Measurements from ENCODE around the gene WNT1. TPM values are rescaled to one million over a fixed set of nuclear protein-coding genes. Genes with fewer than 3 reads are reported as not detected.

The WNT1 gene
- total RNA-seq, 1 donor from 2014 or later = not detected

DNA sequence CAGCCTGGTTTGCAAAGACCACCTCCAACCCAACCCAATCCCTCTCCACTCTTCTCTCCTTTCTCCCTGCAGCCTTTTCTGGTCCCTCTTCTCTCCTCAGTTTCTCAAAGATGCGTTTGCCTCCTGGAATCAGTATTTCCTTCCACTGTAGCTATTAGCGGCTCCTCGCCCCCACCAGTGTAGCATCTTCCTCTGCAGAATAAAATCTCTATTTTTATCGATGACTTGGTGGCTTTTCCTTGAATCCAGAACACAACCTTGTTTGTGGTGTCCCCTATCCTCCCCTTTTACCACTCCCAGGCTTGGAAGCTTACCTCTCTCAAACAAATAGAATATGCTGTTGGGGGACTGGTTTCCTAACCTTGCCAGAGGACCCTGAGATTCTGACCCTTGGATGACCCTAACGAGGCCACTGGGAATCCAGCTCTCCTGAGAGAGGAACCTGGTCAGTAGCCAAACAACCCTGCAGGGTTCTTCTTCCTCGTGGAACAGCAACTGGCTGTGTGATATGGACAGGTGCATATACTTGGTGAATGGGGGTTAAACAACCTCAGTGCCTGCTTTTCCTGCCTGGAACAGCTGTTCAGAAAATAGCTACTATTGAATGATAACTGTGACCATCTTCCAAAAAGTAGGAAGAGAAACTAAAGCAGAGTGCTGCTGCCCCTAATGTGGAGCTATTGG lies 4.4 kb downstream of the WNT1 start:
- Mint-ChIP-seq H3K9me3 (ENCODE audit: unreplicated experiment) (no peaks in the 10 kb centered on the region), H3K27ac (ENCODE audit: unreplicated experiment) (no peak overlapping the region), H3K4me1 (ENCODE audit: unreplicated experiment) (peaks cover 50% of the 10 kb centered on the region), H3K36me3 (ENCODE audit: unreplicated experiment) (peaks cover 1% of the 10 kb centered on the region), H3K4me3 (ENCODE audit: unreplicated experiment) (peak overlapping the region; percentile 46), H3K27me3 (ENCODE audit: unreplicated experiment) (peaks cover 90% of the 10 kb centered on the region)
- no peak for DNase-seq (ENCODE audit: extremely low spot score, unreplicated experiment)
- TF ChIP-seq, protein P1, sequence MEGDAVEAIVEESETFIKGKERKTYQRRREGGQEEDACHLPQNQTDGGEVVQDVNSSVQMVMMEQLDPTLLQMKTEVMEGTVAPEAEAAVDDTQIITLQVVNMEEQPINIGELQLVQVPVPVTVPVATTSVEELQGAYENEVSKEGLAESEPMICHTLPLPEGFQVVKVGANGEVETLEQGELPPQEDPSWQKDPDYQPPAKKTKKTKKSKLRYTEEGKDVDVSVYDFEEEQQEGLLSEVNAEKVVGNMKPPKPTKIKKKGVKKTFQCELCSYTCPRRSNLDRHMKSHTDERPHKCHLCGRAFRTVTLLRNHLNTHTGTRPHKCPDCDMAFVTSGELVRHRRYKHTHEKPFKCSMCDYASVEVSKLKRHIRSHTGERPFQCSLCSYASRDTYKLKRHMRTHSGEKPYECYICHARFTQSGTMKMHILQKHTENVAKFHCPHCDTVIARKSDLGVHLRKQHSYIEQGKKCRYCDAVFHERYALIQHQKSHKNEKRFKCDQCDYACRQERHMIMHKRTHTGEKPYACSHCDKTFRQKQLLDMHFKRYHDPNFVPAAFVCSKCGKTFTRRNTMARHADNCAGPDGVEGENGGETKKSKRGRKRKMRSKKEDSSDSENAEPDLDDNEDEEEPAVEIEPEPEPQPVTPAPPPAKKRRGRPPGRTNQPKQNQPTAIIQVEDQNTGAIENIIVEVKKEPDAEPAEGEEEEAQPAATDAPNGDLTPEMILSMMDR (IDR thresholded peaks at IDR 0.05) = no peak

DNA sequence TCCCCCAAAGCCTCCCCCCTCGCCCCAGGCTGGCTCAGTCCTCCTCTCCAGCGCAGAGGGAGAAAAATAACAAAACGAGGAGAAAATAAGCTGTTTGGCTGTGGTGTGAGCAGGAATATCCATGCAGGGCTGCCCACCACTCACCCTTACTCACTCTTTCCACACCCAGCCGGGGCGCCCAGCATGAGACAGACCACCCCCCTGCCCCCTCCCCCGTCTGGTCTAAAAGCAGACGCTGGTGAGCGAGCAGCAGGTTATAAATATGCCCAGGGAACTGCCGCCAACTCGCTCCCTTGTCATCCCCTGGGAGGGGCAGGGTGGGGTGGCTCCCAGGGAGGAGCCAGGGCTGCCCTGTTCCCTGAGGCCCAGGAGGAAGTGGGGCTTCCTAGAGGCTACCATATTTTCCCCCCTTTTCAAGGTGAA lies 7.4 kb downstream of the WNT1 start:
- TF ChIP-seq, protein P1 (IDR thresholded peaks at IDR 0.05) = no peak
- peaks cover 87% of the 10 kb centered on the region for H3K27me3 Mint-ChIP-seq (ENCODE audit: unreplicated experiment)
- no peak overlapping the region for H3K4me3 Mint-ChIP-seq (ENCODE audit: unreplicated experiment)
- DNase-seq (ENCODE audit: extremely low spot score, unreplicated experiment) = no peak
- H3K27ac Mint-ChIP-seq (ENCODE audit: unreplicated experiment) = no peak overlapping the region
- H3K36me3 Mint-ChIP-seq (ENCODE audit: unreplicated experiment) = peaks cover 1% of the 10 kb centered on the region
- peaks cover 25% of the 10 kb centered on the region for H3K4me1 Mint-ChIP-seq (ENCODE audit: unreplicated experiment)
- no peaks in the 10 kb centered on the region for H3K9me3 Mint-ChIP-seq (ENCODE audit: unreplicated experiment)

DNA sequence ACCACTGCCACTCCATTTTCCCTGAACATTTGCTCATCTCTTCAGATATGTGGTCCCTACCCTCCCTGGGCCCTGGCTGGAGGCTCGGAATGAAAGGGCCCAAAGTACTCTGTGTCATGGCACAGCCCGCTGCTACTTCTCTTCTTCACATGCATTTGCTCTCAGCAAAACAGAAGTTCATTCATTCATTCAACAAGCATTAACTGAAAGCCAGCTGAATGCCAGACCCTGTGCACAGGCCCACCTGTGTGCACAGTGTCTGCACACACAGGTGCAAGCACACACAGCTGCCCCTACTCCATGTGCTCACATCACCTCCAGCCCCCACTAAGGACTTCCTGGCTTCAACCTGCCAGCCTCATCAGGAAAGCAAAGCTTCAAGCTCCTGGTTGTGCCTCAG lies 7.8 kb downstream of the WNT1 start:
- TF ChIP-seq, protein P1 (IDR thresholded peaks at IDR 0.05) = no peak
- Mint-ChIP-seq H3K27ac (ENCODE audit: unreplicated experiment) (no peak overlapping the region), H3K4me1 (ENCODE audit: unreplicated experiment) (peaks cover 22% of the 10 kb centered on the region), H3K36me3 (ENCODE audit: unreplicated experiment) (peaks cover 1% of the 10 kb centered on the region), H3K27me3 (ENCODE audit: unreplicated experiment) (peaks cover 87% of the 10 kb centered on the region), H3K9me3 (ENCODE audit: unreplicated experiment) (no peaks in the 10 kb centered on the region), H3K4me3 (ENCODE audit: unreplicated experiment) (no peak overlapping the region)
- DNase-seq (ENCODE audit: extremely low spot score, unreplicated experiment) = no peak

DNA sequence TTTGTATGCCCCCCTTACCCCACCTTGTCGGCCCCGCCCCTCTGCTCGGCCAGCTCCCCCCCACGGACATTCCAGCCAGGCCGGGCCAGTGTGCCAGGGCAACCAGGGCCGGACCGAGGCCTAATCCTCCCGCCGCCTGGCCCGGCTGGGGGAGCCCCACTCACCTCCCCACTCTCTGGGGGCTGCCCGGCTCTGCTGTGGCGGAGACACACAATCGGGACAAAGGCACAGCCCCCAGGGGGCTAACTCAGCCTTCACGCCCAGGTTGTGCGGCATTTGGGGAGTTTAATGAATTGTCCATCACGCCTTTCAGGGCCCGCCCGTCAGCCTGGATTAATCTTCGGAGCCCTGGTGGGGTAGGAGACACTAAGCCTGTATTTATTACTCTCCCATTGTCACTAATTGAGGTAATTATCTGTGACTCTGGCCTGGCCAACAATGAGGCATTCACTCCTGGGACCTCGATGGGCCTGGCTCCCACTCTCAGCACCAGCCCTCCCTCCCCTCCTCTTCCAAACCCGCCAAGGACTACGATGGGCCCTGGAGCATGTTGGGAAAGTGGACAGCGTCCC lies 8.7 kb downstream of the WNT1 start:
- H3K4me3 Mint-ChIP-seq (ENCODE audit: unreplicated experiment) = no peak overlapping the region
- H3K27ac Mint-ChIP-seq (ENCODE audit: unreplicated experiment) = no peak overlapping the region
- TF ChIP-seq, protein P1 (IDR thresholded peaks at IDR 0.05) = no peak
- no peaks in the 10 kb centered on the region for H3K9me3 Mint-ChIP-seq (ENCODE audit: unreplicated experiment)
- H3K27me3 Mint-ChIP-seq (ENCODE audit: unreplicated experiment) = peaks cover 80% of the 10 kb centered on the region
- DNase-seq (ENCODE audit: extremely low spot score, unreplicated experiment) = no peak
- H3K36me3 Mint-ChIP-seq (ENCODE audit: unreplicated experiment) = no peaks in the 10 kb centered on the region
- peaks cover 16% of the 10 kb centered on the region for H3K4me1 Mint-ChIP-seq (ENCODE audit: unreplicated experiment)

DNA sequence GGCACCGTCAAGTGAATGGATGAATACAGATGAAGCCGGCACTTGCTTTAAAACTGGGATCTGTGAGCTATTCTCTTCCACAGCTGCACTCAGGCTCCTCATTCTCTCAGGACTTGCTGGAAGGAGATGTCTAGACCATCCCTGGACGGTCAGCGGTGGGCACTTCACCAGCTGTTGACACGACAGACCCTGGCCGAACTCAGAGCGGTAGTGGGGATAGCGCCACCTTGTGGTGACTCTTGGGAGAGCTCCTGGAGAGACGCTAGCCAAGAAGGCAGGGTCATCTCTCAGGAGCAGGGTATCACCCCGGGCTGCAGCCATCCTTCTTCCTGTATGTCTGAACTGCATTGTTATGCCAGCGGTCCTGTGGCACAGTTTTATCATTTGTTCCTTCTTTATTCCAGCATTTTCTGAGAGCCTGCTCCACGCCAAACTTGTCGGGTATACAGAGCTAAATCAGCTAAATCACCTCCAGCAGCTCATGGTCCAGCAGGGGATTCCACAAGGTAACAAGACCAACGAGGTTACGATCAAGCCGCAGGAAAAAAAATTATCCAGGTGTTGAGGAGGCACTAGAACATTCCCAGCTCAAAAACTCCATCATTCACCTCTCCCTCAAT lies 10.0 kb downstream of the WNT1 start:
- H3K9me3 Mint-ChIP-seq (ENCODE audit: unreplicated experiment) = no peaks in the 10 kb centered on the region
- TF ChIP-seq, protein P1 (IDR thresholded peaks at IDR 0.05) = peak; percentile 83
- no peak overlapping the region for H3K4me3 Mint-ChIP-seq (ENCODE audit: unreplicated experiment)
- H3K4me1 Mint-ChIP-seq (ENCODE audit: unreplicated experiment) = peaks cover 13% of the 10 kb centered on the region
- H3K27me3 Mint-ChIP-seq (ENCODE audit: unreplicated experiment) = peaks cover 73% of the 10 kb centered on the region
- no peak for DNase-seq (ENCODE audit: extremely low spot score, unreplicated experiment)
- no peak overlapping the region for H3K27ac Mint-ChIP-seq (ENCODE audit: unreplicated experiment)
- no peaks in the 10 kb centered on the region for H3K36me3 Mint-ChIP-seq (ENCODE audit: unreplicated experiment)

All from osteocyte (in vitro differentiated cells).